ENCODE results near the gene LITAFD.
"Not testable (repeated sequence)": the region's sequence is repeated elsewhere in the genome, so short reads cannot be mapped to it uniquely, and the experiment has no call there.

Gene LITAFD

DNA sequence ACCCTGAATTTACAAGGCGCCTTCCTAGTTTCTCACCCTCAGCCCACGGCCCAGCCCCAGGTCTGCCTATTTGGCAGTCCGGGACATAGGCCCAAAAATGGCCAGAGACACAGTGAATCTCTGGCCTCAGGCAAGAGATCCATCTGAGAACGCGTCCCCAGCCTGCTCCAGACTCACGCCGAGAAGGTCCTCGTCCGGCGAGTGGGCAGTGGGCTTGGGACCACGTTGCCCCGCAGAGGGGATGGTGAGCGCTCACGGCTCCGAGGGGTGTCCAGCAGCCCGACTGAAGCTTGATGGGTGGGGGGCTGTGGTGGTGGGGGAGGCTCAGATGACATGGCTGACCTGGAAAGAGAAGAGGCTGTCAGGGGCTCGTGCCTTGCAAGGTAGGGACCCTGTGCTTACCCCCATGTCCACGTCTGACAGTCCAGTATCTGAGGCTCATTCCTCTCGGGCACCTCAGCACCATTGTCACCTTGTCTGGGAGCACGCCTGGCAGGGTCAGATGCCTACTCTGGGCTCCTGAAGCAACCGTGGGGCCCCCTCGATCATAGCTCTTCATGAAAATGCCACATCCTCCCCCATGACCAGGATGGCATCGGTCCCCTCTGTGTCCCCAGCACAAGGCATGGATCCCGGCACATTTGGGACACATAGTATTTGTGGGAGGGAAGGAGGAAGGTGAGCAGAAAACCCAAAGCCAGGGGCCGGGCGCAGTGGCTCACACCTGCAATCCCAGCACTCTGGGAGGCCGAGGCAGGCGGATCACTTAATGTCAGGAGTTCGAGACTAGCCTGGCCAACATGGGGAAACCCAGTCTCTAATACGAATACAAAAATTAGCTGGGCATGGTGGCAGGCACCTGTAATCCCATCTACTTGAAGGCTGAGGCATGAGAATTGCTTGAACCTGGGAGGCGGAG is 22.9 kb upstream of the LITAFD start:
- DNase-seq, result no peak

GRCh38 chr16:8859913-8860881 is 22.0 kb upstream of the LITAFD start:
- DNase-seq, result no peak

DNA sequence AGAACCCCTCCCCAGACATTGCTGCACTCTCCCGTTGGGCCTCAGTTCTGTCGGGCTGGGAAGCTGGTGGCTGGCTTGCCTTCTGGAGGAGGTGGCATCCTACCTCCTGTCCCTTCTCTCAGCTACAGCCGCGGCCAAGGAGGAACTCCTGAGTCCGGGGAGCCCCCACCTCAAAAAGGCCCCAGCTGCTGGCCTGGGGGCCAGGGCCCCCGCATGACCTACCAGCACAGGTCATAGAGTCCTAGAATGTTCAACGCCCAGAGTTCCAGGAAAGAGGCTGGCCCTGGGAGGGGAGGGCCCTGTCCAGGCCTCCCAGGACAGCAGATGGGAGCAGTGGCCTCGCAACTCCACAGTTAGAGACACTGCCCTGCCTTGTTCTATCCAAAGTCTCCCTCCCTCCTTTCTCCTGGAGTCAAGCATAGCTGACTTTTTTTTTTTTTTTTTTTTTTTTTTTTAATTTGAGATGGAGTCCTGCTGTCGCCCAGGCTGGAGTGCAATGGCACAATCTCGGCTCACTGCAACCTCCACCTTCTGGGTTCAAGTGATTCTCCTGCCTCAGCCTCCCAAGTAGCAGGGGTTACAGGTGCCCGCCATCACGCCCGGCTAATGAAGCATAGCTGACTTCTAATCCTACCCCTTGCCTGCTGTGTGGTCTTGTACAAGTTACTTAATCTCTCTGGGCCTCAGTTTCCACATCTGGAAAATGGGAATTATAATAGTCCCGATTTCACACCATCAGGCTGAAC is 20.4 kb upstream of the LITAFD start:
- DNase-seq, result no peak

- DNase-seq, result no peak
These were observed 19.6 kb upstream of the LITAFD start for GRCh38 chr16:8862309-8863130.

GRCh38 chr16:8863594-8864424 is 18.3 kb upstream of the LITAFD start:
- DNase-seq, result no peak

- DNase-seq, result no peak
These were observed 17.6 kb upstream of the LITAFD start for GRCh38 chr16:8864480-8865110.

- no peak for DNase-seq
These were observed 16.8 kb upstream of the LITAFD start for GRCh38 chr16:8865145-8865882.

GRCh38 chr16:8866118-8866883 is 15.8 kb upstream of the LITAFD start:
- DNase-seq, result no peak

GRCh38 chr16:8866884-8867215 is 15.3 kb upstream of the LITAFD start:
- DNase-seq, result no peak

DNA sequence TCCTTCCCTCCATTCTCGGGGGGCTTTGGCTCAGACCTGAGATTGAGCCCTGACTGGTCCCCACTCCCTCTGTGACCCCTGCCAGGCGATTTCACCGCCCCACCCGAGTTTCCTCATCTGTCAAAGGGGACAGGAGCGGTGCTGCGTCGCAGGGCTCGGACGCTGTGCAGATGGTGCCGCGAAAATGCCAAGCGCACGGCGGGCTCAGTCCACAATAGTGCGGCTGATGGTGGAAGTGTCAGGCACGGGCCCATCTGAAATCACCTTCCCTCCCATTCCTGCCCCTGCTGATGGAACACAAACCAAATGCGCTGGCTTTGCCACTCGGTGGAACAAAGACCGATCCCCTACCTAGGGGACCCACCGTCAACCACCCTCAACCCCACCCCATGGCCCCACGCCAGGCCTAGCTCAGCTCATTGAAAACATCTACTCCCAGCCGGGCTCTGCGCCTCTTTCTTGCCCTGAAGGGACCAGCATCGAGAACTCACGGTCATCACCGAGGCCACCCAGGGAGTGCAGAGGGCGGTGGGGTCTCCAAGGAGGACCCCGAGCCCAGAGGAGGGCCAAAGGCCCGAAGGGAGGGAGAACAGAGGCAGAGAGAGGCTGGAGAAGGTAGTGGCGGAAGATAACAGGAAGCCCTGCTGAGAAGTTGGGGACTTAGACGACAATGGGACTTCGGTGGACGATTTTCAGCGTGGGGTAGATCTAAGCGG is 14.8 kb upstream of the LITAFD start:
- DNase-seq, result no peak

DNA sequence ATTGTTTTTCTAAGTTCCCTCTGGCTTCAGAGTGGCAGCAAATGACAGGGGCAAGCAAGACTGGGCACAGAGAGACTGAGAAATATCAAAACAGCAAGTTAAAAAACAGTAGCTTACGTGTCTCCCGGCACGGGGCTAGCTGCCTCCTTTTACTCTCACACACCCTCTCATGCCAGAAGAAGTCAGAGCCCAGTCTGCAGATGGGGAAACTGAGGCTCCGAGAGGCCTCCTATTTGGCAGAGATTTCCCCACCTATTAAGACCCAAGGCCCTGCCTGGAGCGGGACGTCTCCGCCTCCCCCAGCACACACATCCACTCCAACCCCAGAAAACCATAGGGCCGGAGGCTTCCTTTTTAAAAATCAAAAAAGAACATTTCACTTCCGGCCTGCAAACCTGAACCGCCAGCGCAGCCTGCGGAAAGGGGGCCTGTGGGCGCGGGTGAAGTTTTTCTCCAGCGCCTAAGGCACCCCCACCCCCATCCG is 14.2 kb upstream of the LITAFD start:
- no peak for DNase-seq

GRCh38 chr16:8868416-8869211 is 13.5 kb upstream of the LITAFD start, which contains the start of gene CARHSP1:
TSS of gene CARHSP1 (minus strand) at chr16:8869006. CDS start at chr16:8859328, 9,678 bp downstream.
- peak; percentile 67 for DNase-seq

DNA sequence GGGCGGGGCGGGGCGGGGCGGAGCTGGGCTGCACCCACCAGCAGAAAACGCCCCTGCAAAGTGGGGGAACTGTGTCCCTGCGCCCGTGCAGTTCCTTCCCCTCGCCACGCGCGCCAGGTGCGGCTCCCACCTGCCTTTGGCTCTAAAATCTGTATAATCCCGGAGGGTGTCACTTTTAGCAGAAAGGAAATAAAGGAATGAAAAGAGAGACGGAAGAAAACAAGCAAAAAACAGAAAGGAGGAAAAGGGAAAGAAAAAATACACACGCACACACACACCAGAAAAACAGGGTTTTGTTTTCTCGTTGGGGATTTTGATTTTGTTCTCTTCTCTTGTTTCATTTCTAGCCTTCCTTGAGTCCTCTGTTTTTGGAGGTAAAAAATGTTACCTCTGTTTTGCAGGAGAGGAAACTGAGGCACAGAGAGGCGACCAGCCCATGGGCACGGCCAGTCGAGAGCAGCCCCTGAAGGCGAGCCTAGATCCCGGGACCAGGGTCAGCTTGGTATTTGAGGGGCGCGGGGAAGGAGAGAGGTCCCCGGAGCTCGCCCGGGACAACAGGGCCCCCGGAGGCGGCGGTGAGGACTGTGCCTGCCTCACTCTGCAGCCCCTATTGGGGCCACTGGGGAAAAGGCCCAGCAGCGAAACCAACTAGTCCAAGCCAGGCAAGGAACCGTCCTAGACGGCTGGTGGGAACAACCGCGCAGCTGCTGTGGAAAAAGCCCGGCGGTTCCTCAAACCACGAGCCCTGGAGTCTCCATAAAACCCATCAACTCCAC is 12.8 kb upstream of the LITAFD start:
- no peak for DNase-seq

DNA sequence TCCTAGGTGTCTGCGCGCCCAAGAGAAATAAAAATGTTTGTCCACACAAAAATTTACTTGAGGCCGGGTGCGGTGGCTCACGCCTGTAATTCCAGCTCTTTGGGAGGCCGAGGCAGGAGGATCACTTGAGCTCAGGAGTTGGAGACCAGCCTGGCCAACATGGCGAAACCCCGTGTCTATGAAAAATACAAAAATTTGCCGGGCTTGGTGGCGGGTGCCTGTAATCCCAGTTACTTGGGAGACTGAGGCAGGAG is 12.2 kb upstream of the LITAFD start:
- DNase-seq, result not testable (repeated sequence)

GRCh38 chr16:8872071-8872470 is 10.1 kb upstream of the LITAFD start:
- DNase-seq, result no peak

DNA sequence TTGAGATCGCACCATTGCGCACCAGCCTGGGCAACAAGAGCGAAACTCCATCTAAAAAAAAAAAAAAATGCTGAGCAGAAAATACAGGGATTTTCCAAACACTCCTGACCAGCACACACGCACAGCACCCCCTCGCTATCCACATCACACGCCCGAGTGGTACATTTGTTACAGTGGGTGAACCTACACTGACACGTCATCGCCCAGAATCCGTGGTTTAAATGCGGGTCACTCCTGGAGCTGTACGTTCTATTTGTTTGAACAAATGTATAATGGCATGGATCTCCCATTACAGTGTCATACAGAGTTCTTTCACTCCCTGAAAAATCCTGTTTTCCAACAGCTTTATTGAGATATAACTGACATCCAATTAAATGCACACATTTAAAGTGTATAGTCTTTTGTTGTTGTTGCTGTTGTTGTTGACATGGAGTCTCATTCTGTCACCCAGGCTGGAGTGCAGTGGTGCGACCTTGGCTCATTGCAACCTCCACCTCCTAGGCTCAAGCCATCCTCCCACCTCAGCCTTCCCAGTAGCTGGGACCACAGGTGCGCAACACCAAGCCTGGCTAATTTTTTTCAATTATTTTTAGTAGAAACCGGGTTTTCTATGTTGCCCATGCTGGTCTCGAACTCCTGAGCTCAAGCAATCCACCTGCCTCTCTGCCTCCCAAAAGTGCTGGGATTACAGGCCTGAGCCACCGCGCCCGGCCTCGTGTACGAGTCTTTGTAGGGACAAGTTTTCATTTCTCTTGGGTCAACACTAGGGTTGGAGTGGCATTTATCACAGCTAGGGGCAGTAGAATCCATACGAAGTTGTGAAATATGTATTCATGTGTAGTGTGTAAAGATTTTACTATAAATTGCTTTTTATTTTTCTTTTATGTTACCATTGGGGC is 8.9 kb upstream of the LITAFD start:
- no peak for DNase-seq

Data from stimulated activated CD4-positive, alpha-beta T cell treated with anti-CD3 and anti-CD28 coated beads, Interleukin-12 subunit alpha, Interleukin-12 subunit beta, amount 100 ng/mL, for 4 hours (primary cell).